ENCODE measurements around the gene MMP15.

MMP15 gene

DNA sequence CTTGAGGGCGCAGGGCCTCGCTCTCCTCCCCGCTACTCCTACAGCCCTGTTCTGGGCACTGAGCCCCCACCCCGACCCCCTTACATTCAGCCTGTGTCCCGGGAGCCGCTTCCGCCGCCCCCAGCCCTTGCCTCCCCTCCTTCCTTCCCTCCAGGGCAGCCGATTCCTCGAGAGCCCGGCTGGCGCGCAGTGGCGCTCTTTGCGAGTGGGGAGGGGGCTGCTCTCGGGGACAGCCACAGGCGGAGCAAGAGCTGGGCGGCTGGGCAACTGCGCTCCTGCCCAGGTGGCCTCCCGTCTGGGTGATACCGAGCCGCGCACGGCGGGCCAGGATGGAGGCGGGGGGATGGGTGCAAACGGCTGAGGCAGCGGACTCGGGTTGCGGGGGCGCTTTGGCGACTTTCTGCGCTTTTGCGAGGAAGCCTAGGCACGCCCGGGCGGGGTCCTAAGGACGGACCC lies 1.2 kb downstream of the MMP15 start:
- Histone ChIP-seq H3K4me1 (ENCODE audit: control insufficient read depth, insufficient read depth, low read length) (peaks cover 16% of the 10 kb centered on the region), H3K27ac (ENCODE audit: low read depth, low read length) (no peak overlapping the region), H3K27me3 (ENCODE audit: control insufficient read depth, insufficient read depth, low read length) (no peaks in the 10 kb centered on the region), H3K36me3 (ENCODE audit: control insufficient read depth, insufficient read depth, low read length) (no peaks in the 10 kb centered on the region), H3K9ac (ENCODE audit: low read length) (peak overlapping the region; percentile 21), H3K4me3 (ENCODE audit: low read length) (peak overlapping the region; percentile 77)

DNA sequence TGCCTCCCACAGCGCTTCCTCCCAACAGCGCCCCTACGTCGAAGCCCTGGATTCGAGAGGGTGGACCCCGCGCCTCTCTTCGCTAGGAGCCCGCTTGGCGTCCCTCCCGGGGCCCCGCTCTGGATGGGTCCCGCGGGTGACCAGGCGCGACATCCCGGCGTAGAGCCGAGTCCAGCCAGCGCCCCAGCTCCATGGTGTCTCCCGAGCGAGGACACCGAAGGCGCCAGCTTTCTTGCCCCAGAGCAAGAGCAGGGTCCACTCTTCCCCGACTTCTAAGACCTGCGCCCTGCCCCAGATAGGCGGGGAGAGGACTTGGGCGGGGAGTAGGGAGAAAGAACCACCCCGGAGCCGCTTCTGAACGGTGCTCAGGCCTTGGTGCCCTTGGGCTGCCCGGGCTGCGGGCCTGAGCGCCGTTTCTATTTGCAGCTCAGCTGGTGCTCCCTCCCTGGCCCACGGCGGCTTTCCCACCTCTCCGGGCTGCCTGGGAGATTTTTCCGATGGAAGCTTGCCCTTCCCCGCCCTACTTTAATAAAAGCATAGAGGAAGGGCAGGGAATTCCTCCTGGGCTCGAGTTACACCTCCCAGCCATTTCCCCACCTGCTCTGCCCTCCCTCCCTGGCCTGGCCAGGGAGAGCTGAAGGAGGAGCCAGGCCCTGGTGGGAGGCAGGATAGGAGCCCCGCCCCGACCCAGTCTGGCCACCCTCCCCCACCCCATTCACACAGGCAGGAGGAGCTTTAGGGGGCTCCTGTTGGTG lies 1.8 kb downstream of the MMP15 start:
- Histone ChIP-seq H3K27me3 (ENCODE audit: control insufficient read depth, insufficient read depth, low read length) (no peaks in the 10 kb centered on the region), H3K9ac (ENCODE audit: low read length) (peak overlapping the region; percentile 21), H3K4me3 (ENCODE audit: low read length) (peak overlapping the region; percentile 77), H3K27ac (ENCODE audit: low read depth, low read length) (no peak overlapping the region), H3K4me1 (ENCODE audit: control insufficient read depth, insufficient read depth, low read length) (peaks cover 10% of the 10 kb centered on the region), H3K36me3 (ENCODE audit: control insufficient read depth, insufficient read depth, low read length) (no peaks in the 10 kb centered on the region)

DNA sequence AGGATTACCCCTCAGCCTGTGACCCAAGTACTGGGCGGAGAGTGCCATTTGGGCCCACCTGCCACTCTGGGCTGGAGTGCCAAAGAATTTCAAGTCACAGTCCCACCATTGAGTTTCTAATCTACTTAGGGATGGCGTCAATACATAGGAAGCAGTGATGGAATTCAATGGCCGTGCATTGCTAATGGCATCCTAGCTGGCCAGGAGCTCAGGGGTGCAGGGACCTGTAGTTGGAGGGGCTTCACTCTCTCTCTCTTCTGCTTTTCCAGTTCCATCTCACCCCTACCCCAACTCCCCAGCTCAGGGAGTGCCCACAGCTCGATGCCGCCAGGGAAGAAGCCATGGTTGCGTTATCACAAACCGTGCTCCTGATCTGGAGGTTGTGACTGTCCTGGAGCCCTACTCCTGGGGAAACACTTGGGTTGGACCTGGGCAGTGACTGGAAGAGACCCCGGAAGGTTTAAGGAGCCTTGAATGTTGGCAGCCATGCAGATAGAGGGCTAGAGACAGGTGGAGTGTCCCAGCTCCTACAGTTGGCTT lies 2.4 kb downstream of the MMP15 start:
- Histone ChIP-seq H3K9ac (ENCODE audit: low read length) (no peak overlapping the region), H3K27ac (ENCODE audit: low read depth, low read length) (no peak overlapping the region), H3K4me1 (ENCODE audit: control insufficient read depth, insufficient read depth, low read length) (peaks cover 5% of the 10 kb centered on the region), H3K27me3 (ENCODE audit: control insufficient read depth, insufficient read depth, low read length) (no peaks in the 10 kb centered on the region), H3K4me3 (ENCODE audit: low read length) (peak overlapping the region; percentile 20), H3K36me3 (ENCODE audit: control insufficient read depth, insufficient read depth, low read length) (no peaks in the 10 kb centered on the region)

DNA sequence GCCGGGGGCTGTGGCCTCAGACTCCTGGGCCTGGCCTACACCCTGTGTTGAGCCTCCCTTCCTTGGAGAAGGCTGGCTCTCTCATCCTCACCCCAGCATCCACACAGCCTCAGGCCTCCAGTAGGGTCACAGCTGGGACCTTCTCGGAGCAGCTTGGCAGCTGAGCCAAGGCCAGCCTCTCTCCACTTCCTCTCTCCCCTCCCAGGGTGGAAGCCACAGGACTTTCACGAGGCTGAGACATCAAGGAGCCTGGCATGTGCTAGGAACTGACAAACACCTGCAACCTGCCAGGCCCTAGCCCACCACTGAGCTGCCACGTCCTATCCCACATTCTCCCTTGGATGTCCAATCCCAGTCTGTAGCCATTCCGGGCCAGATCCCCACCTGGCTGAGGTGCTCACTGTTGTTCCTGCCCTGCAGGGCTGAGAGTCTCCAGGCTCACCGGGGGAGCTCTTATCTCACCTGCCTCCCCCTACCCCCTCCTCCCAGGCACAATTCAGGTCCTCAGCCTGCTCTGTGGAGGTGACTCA lies 3.1 kb downstream of the MMP15 start:
- H3K4me1 ChIP-seq (ENCODE audit: control insufficient read depth, insufficient read depth, low read length): peaks cover 3% of the 10 kb centered on the region
- no peaks in the 10 kb centered on the region for H3K36me3 ChIP-seq (ENCODE audit: control insufficient read depth, insufficient read depth, low read length)
- H3K27ac ChIP-seq (ENCODE audit: low read depth, low read length): no peak overlapping the region
- H3K9ac ChIP-seq (ENCODE audit: low read length): no peak overlapping the region
- H3K27me3 ChIP-seq (ENCODE audit: control insufficient read depth, insufficient read depth, low read length): no peaks in the 10 kb centered on the region
- no peak overlapping the region for H3K4me3 ChIP-seq (ENCODE audit: low read length)

DNA sequence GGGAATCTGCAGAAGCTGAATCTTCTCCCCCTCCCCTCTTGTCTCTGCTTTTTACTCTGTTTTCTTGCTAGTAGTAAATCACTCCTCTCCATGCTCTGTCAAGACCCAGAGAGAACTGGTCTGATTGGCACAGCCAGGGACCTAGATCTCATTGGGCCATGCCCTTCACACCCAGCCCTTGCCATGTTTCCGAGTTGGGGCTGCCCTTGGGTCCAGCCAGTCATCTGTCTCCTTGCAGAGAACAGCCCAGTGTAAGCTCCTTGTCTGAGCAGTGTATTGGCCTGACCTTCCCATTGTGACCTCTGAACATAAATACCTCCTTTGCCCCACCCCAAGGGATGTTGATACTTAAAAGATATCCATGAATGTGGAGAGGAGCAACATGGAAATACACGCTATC lies 3.9 kb downstream of the MMP15 start:
- Histone ChIP-seq H3K4me3 (ENCODE audit: low read length) (no peak overlapping the region), H3K27ac (ENCODE audit: low read depth, low read length) (no peak overlapping the region)

DNA sequence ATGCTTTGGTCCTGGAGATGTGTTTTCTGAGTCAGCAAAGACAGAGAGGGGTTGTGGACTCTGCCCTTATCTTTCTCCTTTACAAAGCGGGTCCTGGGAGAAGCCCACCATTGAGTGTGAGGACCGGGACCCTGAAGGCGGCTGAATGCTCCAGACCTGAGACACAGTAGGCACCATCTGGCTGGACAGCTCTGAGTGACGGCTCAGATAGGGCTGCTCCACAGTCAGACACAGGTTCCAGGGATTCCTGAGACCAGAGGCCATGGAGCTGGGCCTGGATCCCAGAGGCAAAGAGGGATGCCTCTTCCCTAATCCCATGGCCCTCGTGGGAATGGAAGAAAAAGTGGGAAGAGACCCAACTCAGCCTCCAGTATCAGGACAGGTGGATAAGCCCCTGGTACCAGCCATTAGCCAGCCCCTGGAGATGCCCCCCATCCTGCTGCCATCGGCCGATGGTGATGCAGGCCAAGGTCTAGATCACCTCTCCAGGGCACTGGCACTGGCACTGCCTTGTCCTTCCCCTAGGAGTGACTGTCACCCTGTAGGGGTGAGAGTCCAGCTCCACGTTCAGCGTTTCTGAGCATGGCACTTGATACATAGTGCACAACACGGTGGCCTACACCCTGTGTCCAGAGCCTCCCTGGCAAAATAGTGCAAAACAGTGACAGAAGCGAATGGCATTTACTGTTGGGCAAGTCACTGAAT lies 4.7 kb downstream of the MMP15 start:
- no peaks in the 10 kb centered on the region for H3K36me3 ChIP-seq (ENCODE audit: control insufficient read depth, insufficient read depth, low read length)
- H3K4me1 ChIP-seq (ENCODE audit: control insufficient read depth, insufficient read depth, low read length): peaks cover 3% of the 10 kb centered on the region
- H3K4me3 ChIP-seq (ENCODE audit: low read length): no peak overlapping the region
- no peak overlapping the region for H3K27ac ChIP-seq (ENCODE audit: low read depth, low read length)
- H3K27me3 ChIP-seq (ENCODE audit: control insufficient read depth, insufficient read depth, low read length): no peaks in the 10 kb centered on the region
- no peak overlapping the region for H3K9ac ChIP-seq (ENCODE audit: low read length)

More for the DNA sequence above, 3.9 kb downstream of the MMP15 start:
- Histone ChIP-seq H3K36me3 (ENCODE audit: control insufficient read depth, insufficient read depth, low read length) (no peaks in the 10 kb centered on the region), H3K9ac (ENCODE audit: low read length) (peak overlapping the region; percentile 43), H3K27me3 (ENCODE audit: control insufficient read depth, insufficient read depth, low read length) (no peaks in the 10 kb centered on the region), H3K4me1 (ENCODE audit: control insufficient read depth, insufficient read depth, low read length) (peaks cover 3% of the 10 kb centered on the region)

DNA sequence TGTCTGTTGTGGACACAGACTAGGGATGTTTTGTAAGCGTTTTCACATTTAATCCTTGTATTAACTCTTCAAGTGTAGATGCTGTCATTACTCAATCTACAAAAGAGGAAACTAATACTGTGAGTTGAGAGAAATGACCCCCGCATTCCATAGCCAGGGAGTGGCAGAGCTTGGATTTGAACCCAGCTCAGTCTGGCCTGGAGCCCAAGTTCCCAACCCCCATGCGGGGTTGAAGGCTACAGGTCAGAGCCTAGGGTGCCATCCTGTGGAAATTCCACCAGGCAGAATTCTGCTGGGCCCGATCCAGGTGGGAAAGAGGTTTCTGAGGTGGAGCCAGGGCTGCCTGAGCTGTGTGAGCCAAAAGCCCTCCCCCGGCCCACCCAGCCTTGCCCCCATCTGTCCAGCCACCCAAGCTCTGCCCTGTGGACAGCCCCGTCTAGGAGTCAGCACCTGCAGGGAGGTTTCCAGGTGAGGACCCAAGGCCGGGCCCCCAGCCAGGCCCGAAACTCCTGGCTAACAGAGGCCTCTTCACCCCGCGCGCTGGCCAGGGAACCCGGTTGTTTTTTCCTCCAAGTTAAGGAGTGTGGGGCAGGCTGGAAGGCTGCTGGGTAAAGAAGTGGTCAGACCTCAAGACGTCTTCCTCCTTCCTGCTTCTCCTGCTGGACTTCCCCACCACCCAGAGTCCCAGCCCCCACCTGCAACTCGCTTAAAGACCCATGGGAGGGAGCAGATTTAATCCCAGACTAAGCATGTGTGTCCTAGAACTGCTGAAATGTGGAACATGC lies 5.7 kb downstream of the MMP15 start:
- Histone ChIP-seq H3K27ac (ENCODE audit: low read depth, low read length) (no peak overlapping the region), H3K27me3 (ENCODE audit: control insufficient read depth, insufficient read depth, low read length) (no peaks in the 10 kb centered on the region), H3K4me1 (ENCODE audit: control insufficient read depth, insufficient read depth, low read length) (peaks cover 3% of the 10 kb centered on the region), H3K9ac (ENCODE audit: low read length) (no peak overlapping the region), H3K36me3 (ENCODE audit: control insufficient read depth, insufficient read depth, low read length) (no peaks in the 10 kb centered on the region), H3K4me3 (ENCODE audit: low read length) (no peak overlapping the region)

DNA sequence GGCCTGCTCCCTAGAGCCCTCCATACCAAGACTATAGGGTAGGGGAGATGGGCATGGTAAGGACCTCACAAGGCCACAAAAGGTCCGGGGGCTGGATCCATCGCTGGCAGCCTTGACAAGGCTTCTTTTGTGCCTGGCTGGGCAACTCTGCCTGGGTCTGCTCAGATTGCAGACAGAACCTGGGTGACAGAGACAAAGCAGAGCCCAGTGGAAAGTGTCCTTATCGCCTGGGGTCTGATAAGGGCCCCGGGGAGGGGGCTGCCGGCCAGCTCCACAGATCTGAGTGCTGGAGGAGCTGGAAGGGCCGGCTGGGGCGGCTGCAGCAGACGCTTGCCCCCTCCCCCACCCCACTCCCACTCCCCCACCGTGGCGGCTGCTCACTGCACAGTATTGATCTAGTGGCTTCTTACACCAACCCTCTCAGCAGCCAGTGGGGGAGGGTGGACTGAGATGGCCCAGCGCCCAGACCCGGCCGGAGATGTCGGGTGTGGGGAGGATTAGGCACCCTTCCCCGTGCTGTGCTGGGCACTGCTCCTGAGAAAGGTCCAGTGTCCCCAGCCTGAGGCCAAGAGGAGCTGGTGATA lies 7.2 kb downstream of the MMP15 start:
- Histone ChIP-seq H3K9ac (ENCODE audit: low read length) (no peak overlapping the region), H3K4me1 (ENCODE audit: control insufficient read depth, insufficient read depth, low read length) (peaks cover 2% of the 10 kb centered on the region), H3K36me3 (ENCODE audit: control insufficient read depth, insufficient read depth, low read length) (no peaks in the 10 kb centered on the region), H3K27me3 (ENCODE audit: control insufficient read depth, insufficient read depth, low read length) (no peaks in the 10 kb centered on the region), H3K4me3 (ENCODE audit: low read length) (no peak overlapping the region), H3K27ac (ENCODE audit: low read depth, low read length) (no peak overlapping the region)

DNA sequence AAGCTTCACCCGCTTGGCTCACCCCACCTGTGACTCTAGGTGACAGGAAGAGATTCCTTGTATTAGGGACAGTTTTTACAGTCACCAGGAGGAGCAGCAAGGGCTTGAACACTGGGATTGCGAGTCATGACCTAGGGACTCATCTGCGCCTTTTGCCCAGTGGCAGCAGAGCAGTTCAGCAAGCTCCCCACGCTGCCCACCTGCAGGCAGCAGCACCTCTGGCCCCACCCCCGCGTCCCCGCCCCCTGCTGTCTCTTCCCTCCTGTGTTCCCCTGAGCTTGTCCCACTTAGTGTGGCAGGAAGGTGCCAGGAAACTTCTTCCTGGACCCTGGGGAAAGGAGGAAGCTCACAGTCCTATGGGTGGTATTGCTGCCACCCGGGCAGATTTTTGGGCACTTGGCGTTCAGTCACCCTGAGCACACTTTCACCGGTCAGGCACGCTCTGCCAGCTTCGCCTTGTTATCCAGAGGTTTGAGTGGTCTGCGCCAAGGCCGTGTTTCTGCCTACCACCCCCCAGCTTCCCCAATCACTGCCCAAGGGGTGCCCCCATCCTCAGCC lies 8.7 kb downstream of the MMP15 start:
- no peak overlapping the region for H3K4me3 ChIP-seq (ENCODE audit: low read length)
- no peaks in the 10 kb centered on the region for H3K36me3 ChIP-seq (ENCODE audit: control insufficient read depth, insufficient read depth, low read length)
- H3K27ac ChIP-seq (ENCODE audit: low read depth, low read length): no peak overlapping the region
- H3K9ac ChIP-seq (ENCODE audit: low read length): no peak overlapping the region
- no peaks in the 10 kb centered on the region for H3K4me1 ChIP-seq (ENCODE audit: control insufficient read depth, insufficient read depth, low read length)
- no peaks in the 10 kb centered on the region for H3K27me3 ChIP-seq (ENCODE audit: control insufficient read depth, insufficient read depth, low read length)

DNA sequence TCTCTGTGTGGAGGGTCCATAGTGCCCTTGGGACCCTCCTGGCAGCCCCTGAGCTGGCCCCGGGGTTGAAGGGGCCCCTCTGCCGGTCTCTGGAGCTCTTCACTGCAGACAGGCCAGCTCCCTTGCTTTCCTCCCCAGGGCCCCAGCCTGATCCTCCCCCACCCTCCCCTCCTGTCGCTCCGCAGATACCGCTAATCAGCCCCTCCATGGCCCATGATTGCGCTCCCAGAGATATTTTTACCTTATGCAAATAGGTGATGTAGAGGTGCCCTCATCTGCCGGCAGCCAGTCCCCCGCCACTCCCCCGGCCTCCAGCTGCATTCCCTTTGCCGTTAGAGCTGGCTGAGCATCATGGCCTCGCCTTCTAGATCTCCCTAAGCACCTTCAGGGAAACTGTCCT lies 9.2 kb downstream of the MMP15 start:
- no peaks in the 10 kb centered on the region for H3K27me3 ChIP-seq (ENCODE audit: control insufficient read depth, insufficient read depth, low read length)
- no peak overlapping the region for H3K4me3 ChIP-seq (ENCODE audit: low read length)
- no peaks in the 10 kb centered on the region for H3K4me1 ChIP-seq (ENCODE audit: control insufficient read depth, insufficient read depth, low read length)
- no peak overlapping the region for H3K27ac ChIP-seq (ENCODE audit: low read depth, low read length)
- H3K36me3 ChIP-seq (ENCODE audit: control insufficient read depth, insufficient read depth, low read length): no peaks in the 10 kb centered on the region
- no peak overlapping the region for H3K9ac ChIP-seq (ENCODE audit: low read length)

DNA sequence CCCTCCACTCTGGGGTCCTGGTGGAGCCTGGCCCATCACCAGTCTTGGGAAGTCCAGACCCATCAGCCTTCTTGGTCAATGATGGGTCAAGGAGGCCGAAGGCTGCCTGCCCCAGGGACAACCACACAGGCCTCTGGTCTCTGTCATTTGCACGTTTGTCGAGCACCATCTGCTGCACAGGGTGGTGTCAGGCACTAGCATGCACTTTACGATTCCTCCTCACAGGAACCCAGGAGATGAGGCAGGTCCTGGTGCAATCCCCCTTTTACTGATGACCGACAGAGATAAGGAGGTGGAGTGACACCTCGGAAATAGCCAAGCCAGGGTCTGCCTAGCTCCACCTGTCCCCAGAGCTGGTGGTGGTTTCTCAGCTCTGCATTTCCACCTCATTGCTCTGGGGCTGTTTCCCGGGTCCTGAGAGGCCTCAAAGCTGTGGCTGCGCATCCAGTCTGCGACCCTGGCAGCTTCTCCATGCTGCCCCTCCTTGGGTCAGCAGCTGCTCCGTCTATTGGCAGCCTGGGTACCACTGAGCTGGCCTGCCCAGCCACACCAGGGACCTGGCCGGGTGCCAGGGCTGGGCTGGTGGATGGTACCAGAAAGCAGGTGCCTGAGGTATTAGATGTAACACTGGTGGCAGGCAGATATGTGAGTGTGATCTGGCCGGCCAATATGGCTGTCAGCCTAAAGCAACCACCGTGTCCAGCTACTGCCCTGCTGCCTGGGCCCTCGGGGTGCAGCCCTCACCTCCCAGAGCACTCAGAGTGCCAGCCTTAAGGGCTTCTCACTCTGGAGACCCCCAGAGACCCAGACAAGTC lies 10.0 kb downstream of the MMP15 start:
- no peaks in the 10 kb centered on the region for H3K4me1 ChIP-seq (ENCODE audit: control insufficient read depth, insufficient read depth, low read length)
- no peak overlapping the region for H3K9ac ChIP-seq (ENCODE audit: low read length)
- no peaks in the 10 kb centered on the region for H3K27me3 ChIP-seq (ENCODE audit: control insufficient read depth, insufficient read depth, low read length)
- peaks cover 3% of the 10 kb centered on the region for H3K36me3 ChIP-seq (ENCODE audit: control insufficient read depth, insufficient read depth, low read length)
- H3K4me3 ChIP-seq (ENCODE audit: low read length): no peak overlapping the region
- H3K27ac ChIP-seq (ENCODE audit: low read depth, low read length): no peak overlapping the region
